K562 (cell line): Measurements from ENCODE around the gene TBCCD1. TPM values are rescaled to one million over a fixed set of nuclear protein-coding genes. Genes with fewer than 3 reads are reported as not detected.

ENCODE experiments used
- ATAC-seq: fragments of 200-7000 bp; cut with Tn5 transposase; 3 replicates; pipeline ENCODE4 v1.9.1; 2020; ENCODE audit warnings: moderate library complexity
- BruUV-seq: library from RNA; stranded (reverse); fragments of 400-500 nt; replicated peaks from 2 replicates; lab custom pipeline; 2021; lab: Mats Ljungman, UMichigan
- CTCF ChIA-PET: fragments of 300-600 bp; formaldehyde crosslinking; extraction: SDS; loops from one replicate; lab custom pipeline; 2021; ENCODE audit warnings: low intra/inter-chr PET ratio; lab: Yijun Ruan, JAX
- POLR2A ChIA-PET: fragments of 300-600, 350-650 bp; sonication (Branson Sonifier 250); formaldehyde crosslinking; extraction: SDS; loops from one replicate; lab custom pipeline; 2021; ENCODE audit warnings: antibody characterized with exemption, inconsistent platforms; lab: Yijun Ruan, JAX
- DNase-seq, 4 experiments: peaks; one replicate each; pipeline versions ENCODE4 v3.0.0 to v3.0.0-alpha.2; 2011 to 2018; ENCODE audit warnings: low spot score in 3 of 4, mixed read lengths in 3 of 4; ENCODE audit errors: extremely low read depth in 1 of 4
- FAIRE-seq: peaks from 2 replicates; lab custom pipeline; 2011; peaks lifted over from hg19 to GRCh38; lab: Jason Lieb, UNC
- H2AFZ ChIP-seq: 2 replicates; pipeline ENCODE4 v1.6.0; 2011; ENCODE audit warnings: low read depth, low read length, control low read depth, inconsistent platforms
- H3K27ac ChIP-seq: fragments of 200-600 bp; 3 replicates; pipeline ENCODE4 v1.8.0; 2011; ENCODE audit warnings: low read depth, mild to moderate bottlenecking, control low read depth, inconsistent platforms, low read length, moderate library complexity, mixed read lengths; ENCODE audit errors: extremely low read depth
- H3K27me3 ChIP-seq, 2 experiments: fragments of 300-600 bp in 1 of 2; 2 replicates in 1 of 2; 3 replicates in 1 of 2; pipeline versions ENCODE4 v1.6.0 to v1.8.0; 2011; ENCODE audit warnings: inconsistent platforms in 2 of 2, low read length in 2 of 2, mild to moderate bottlenecking in 1 of 2, mixed read lengths in 1 of 2, moderate library complexity in 1 of 2; ENCODE audit not compliant: control insufficient read depth in 2 of 2, insufficient read depth in 2 of 2
- H3K36me3 ChIP-seq: fragments of 300-600 bp; 3 replicates; pipeline ENCODE4 v1.8.0; 2011; ENCODE audit warnings: mild to moderate bottlenecking, low read length, inconsistent platforms; ENCODE audit not compliant: control insufficient read depth, insufficient read depth
- H3K4me1 ChIP-seq, 2 experiments: fragments of 200-600 bp in 1 of 2; replicated peaks in 1 of 2; 2 replicates in 1 of 2; 3 replicates in 1 of 2; pipeline versions ENCODE4 v1.5.1 to v1.8.0; 2011; ENCODE audit warnings: inconsistent platforms in 2 of 2, low read length in 2 of 2, mild to moderate bottlenecking in 1 of 2, mixed read lengths in 1 of 2, moderate library complexity in 1 of 2; ENCODE audit not compliant: control insufficient read depth in 2 of 2, insufficient read depth in 2 of 2
- H3K4me2 ChIP-seq: 2 replicates; pipeline ENCODE4 v1.6.1; 2011; ENCODE audit warnings: low read length, control low read depth, inconsistent platforms, mixed read lengths; ENCODE audit not compliant: insufficient read depth
- H3K4me3 ChIP-seq: fragments of 200-600 bp; sonication (generic), shearing (Covaris generic); 2 replicates; pipeline ENCODE4 v1.5.1; 2016; ENCODE audit warnings: control low read depth, inconsistent platforms
- H3K79me2 ChIP-seq: fragments of 200-600 bp; 3 replicates; pipeline ENCODE4 v1.8.0; 2011; ENCODE audit warnings: low read length, inconsistent platforms; ENCODE audit not compliant: control insufficient read depth, insufficient read depth
- H3K9ac ChIP-seq, 2 experiments: 2 replicates each; pipeline versions ENCODE4 v1.6.0 to v1.6.1; 2011; ENCODE audit warnings: low read depth in 2 of 2, low read length in 2 of 2, control low read depth in 1 of 2, inconsistent platforms in 1 of 2, mild to moderate bottlenecking in 1 of 2, mixed read lengths in 1 of 2; ENCODE audit not compliant: insufficient read depth in 1 of 2
- H3K9me1 ChIP-seq: one replicate; pipeline ENCODE4 v1.6.0; 2011; ENCODE audit warnings: inconsistent platforms, mild to moderate bottlenecking, low read length, moderate library complexity; ENCODE audit not compliant: control insufficient read depth, insufficient read depth
- H3K9me3 ChIP-seq: replicated peaks from 2 replicates; pipeline ENCODE4 v1.5.1; 2011; ENCODE audit warnings: low read depth, low read length, inconsistent platforms; ENCODE audit not compliant: control insufficient read depth, insufficient read depth
- H4K20me1 ChIP-seq: replicated peaks from 2 replicates; pipeline ENCODE4 v1.6.1; 2011; ENCODE audit warnings: low read length, inconsistent platforms, mixed read lengths; ENCODE audit not compliant: control insufficient read depth, insufficient read depth
- CSDE1 ChIP-seq, 2 experiments: fragments of 450-650 bp; IDR thresholded peaks; 2 replicates each; pipeline ENCODE4 v1.6.1; 2016; ENCODE audit warnings: mild to moderate bottlenecking in 1 of 2
- HCFC1 ChIP-seq: IDR thresholded peaks from 2 replicates; pipeline ENCODE4 v1.6.1; 2012; ENCODE audit warnings: low read depth, low read length, improper control_type of control experiment
- RB1 ChIP-seq: fragments of 450-650 bp; IDR thresholded peaks from 2 replicates; pipeline ENCODE4 v1.6.1; 2017; ENCODE audit warnings: low read depth, mild to moderate bottlenecking
- SMC3 ChIP-seq: conservative IDR thresholded peaks from 2 replicates; pipeline ENCODE4 v1.6.1; 2011; ENCODE audit warnings: low read depth, low read length, improper control_type of control experiment; ENCODE audit not compliant: insufficient read depth
- TARDBP ChIP-seq: fragments of 450-650 bp; IDR thresholded peaks from 2 replicates; pipeline ENCODE4 v1.6.1; 2016
- YY1 ChIP-seq, 3 experiments: IDR thresholded peaks; 2 replicates each; pipeline ENCODE4 v1.6.1; 2011; ENCODE audit warnings: low read length in 2 of 3, mild to moderate bottlenecking in 2 of 3, moderate library complexity in 2 of 3, borderline replicate concordance in 1 of 3, control low read depth in 1 of 3, low read depth in 1 of 3; ENCODE audit not compliant: insufficient read depth in 3 of 3, insufficient replicate concordance in 2 of 3, control insufficient read depth in 1 of 3, insufficient read length in 1 of 3; ENCODE audit errors: extremely low read depth in 1 of 3
- ZNF217 ChIP-seq: sonication (generic); formaldehyde crosslinking; IDR thresholded peaks from 2 replicates; pipeline ENCODE4 v1.8.0; 2022; ENCODE audit warnings: mild to moderate bottlenecking, missing genetic modification reagents
- ZNF551 ChIP-seq: fragments of 250-450 bp; sonication (Bioruptor Pico); IDR thresholded peaks from 2 replicates; pipeline ENCODE4 v1.5.0; 2021; ENCODE audit warnings: mild to moderate bottlenecking, moderate library complexity
- ZNF766 ChIP-seq: fragments of 200-800 bp; sonication (Bioruptor generic); conservative IDR thresholded peaks from 2 replicates; pipeline ENCODE4 v1.6.1; 2016; ENCODE audit warnings: missing genetic modification characterization, missing compliant biosample characterization
- WGBS: fragments of 100-300 bp; shearing (Covaris generic); methylation state at CpG from one replicate; pipeline ENCODE4 v1.1.6; 2016; ENCODE audit warnings: low coverage, mixed read lengths; ENCODE audit not compliant: insufficient coverage; ENCODE audit errors: missing lambda C conversion rate; 5-methylcytosine and 5-hydroxymethylcytosine counted together
- in situ Hi-C: fragments of 300-500 bp; cut with MboI; formaldehyde crosslinking; loops from 4 replicates; pipeline ENCODE4 v1.15.0; 2018; ENCODE audit warnings: inconsistent platforms, mixed read lengths
- intact Hi-C: fragments of 100-400 bp; cut with micrococcal nuclease; formaldehyde crosslinking; loops from 2 replicates; pipeline ENCODE4 v1.14.2; 2022
- polyA plus RNA-seq, 8 experiments: library from polyadenylated mRNA; depleted of rRNA in 4 of 8; stranded (reverse) in 5 of 8; unstranded in 3 of 8; fragments of >200 nt; fragmentation: Nextera tagmentation in 2 of 8; fragmentation: Illumina TruSeq in 1 of 8; extraction: Ambion mirVana in 2 of 8; extraction: Trizol in 1 of 8; gene quantifications; 2 replicates each; pipeline versions ENCODE4 v1.2.1 to v1.2.3, GENCODE V29; 2011 to 2014; ENCODE audit warnings: inconsistent platforms in 1 of 8, missing spikeins in 1 of 8
- total RNA-seq, 7 experiments: library from RNA; depleted of rRNA in 6 of 7; stranded (reverse); fragments of >200 nt in 6 of 7; fragmentation: Illumina TruSeq in 2 of 7; extraction: Trizol in 2 of 7; gene quantifications; 2 replicates each; pipeline versions ENCODE4 v1.2.1 to v1.2.3, GENCODE V29; 2011 to 2021; ENCODE audit warnings: low replicate concordance in 1 of 7
- TF ChIP-seq, protein P1 (sequence below): fragments of 250-450 bp; sonication (Bioruptor Pico); IDR thresholded peaks from 2 replicates; pipeline ENCODE4 v1.8.0; 2022; ENCODE audit warnings: moderate library complexity, mild to moderate bottlenecking, inconsistent platforms
- TF ChIP-seq, protein P2 (sequence below), 3 experiments: IDR thresholded peaks in 2 of 3; conservative IDR thresholded peaks in 1 of 3; 2 replicates each; pipeline ENCODE4 v1.5.1; 2011 to 2012; ENCODE audit warnings: low read length in 3 of 3, mild to moderate bottlenecking in 3 of 3, control low read depth in 2 of 3, improper control_type of control experiment in 1 of 3, inconsistent platforms in 1 of 3, low read depth in 1 of 3, mixed read lengths in 1 of 3, moderate library complexity in 1 of 3; ENCODE audit not compliant: insufficient read depth in 2 of 3
- TF ChIP-seq, protein P3 (sequence below): fragments of 250-450 bp; sonication (Bioruptor Pico); IDR thresholded peaks from 2 replicates; pipeline ENCODE4 v1.5.0; 2021; ENCODE audit warnings: mild to moderate bottlenecking, borderline replicate concordance
- TF ChIP-seq, protein P4 (sequence below): fragments of 450-650 bp; formaldehyde crosslinking; IDR thresholded peaks from 2 replicates; pipeline ENCODE4 v1.4.0; 2020; ENCODE audit warnings: mild to moderate bottlenecking, moderate library complexity

TBCCD1 gene
- total and polyA plus RNA-seq, 9 of the 15 experiments (the other 6 are each of a cell fraction or from before 2014, with no cell fraction given), result 17.7 to 31.1 (median 21.2) TPM

DNA sequence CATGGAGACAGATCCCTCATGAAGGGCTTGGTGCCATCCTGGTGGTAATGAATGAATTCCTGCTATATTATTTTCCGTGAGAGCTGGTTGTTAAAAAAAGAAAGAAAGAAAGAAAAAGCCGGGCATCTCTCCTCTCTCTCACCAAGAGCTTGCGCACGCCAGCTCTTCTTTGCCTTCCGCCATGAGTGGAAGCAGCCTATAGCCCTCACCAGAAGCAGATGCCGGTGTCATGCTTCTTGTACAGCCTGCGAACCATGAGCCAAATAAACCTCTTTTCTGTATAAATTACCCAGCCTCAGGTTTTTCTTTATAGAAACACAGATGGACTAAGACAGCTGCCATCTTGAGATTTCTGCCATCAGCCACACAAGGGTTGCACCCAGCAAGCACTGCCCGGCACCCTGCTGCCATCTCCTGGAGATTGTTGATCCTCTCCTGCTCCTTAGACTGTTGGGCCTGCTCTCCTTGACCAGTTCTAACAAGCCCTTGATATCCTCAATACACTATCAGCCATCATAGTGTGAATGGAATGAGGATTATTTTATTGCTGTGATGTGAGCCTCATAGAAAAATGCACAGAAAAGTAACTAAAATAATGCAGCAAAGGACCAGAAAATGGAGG is 42.2 kb upstream of the TBCCD1 start:
- H3K36me3 ChIP-seq, result no peaks in the 10 kb centered on the region
- POLR2A ChIA-PET, result interaction anchor here (0.6 to 3.4 kb wide), 3 partner anchors 9 to 174 kb away, joined by 3 to 17 read pairs (median 3); partner anchors contain the start of gene EIF4A2
- H3K27ac ChIP-seq, result no peak overlapping the region
- H3K4me1 ChIP-seq, result peaks cover 0 to 9% of the 10 kb centered on the region in 2 experiments; a peak in 2 of 5 replicates
- CTCF ChIA-PET, result no interaction called here
- no peaks in the 10 kb centered on the region for H4K20me1 ChIP-seq
- no TSS peak for BruUV-seq
- ATAC-seq (peak; percentile 94), DNase-seq (peak in 2 of 4 experiments; percentile 35 to 43), FAIRE-seq (peak; percentile 67)
- in situ Hi-C loops (no loop called here), intact Hi-C loops (loop anchor here (1.0 to 5.0 kb wide), 2 partner anchors 20 to 627 kb away; no protein-coding TSS in a partner anchor)
- no peak overlapping the region for H3K9ac ChIP-seq
- H3K9me3 ChIP-seq, result no peaks in the 10 kb centered on the region
- WGBS, result 41% methylated on average over 6 of the region's 8 CpGs
- peaks cover 0 to 18% of the 10 kb centered on the region in 2 experiments; a peak in 4 of 5 replicates for H3K27me3 ChIP-seq
- no peaks in the 10 kb centered on the region for H3K79me2 ChIP-seq
- H3K4me2 ChIP-seq, result no peak overlapping the region
- H3K9me1 ChIP-seq, result no peaks in the 10 kb centered on the region
- H3K4me3 ChIP-seq, result no peak overlapping the region
- H2AFZ ChIP-seq, result no peak overlapping the region
- peak; percentile 42; the same call in 1 of the 2 replicates for TF ChIP-seq RB1
- TF ChIP-seq CSDE1 (IDR thresholded peaks at IDR 0.05), result no peak
- 0 out of 2 replicates have a peak, but pooled peaks have one; percentile 21 for TF ChIP-seq SMC3
- TF ChIP-seq YY1 (IDR thresholded peaks at IDR 0.05; ENCODE audit: borderline replicate concordance in 1 of 3, control insufficient read depth in 1 of 3, extremely low read depth in 1 of 3, insufficient read depth in 3 of 3, insufficient read length in 1 of 3, insufficient replicate concordance in 2 of 3, low read depth in 1 of 3, low read length in 2 of 3), result peak in 1 of 3 experiments; percentile 49
- no peak for TF ChIP-seq ZNF217 (CRISPR knock-in tag)
- TF ChIP-seq, protein P1, sequence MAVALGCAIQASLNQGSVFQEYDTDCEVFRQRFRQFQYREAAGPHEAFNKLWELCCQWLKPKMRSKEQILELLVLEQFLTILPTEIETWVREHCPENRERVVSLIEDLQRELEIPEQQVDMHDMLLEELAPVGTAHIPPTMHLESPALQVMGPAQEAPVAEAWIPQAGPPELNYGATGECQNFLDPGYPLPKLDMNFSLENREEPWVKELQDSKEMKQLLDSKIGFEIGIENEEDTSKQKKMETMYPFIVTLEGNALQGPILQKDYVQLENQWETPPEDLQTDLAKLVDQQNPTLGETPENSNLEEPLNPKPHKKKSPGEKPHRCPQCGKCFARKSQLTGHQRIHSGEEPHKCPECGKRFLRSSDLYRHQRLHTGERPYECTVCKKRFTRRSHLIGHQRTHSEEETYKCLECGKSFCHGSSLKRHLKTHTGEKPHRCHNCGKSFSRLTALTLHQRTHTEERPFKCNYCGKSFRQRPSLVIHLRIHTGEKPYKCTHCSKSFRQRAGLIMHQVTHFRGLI (CRISPR knock-in tag), result no peak
- TF ChIP-seq, protein P2, sequence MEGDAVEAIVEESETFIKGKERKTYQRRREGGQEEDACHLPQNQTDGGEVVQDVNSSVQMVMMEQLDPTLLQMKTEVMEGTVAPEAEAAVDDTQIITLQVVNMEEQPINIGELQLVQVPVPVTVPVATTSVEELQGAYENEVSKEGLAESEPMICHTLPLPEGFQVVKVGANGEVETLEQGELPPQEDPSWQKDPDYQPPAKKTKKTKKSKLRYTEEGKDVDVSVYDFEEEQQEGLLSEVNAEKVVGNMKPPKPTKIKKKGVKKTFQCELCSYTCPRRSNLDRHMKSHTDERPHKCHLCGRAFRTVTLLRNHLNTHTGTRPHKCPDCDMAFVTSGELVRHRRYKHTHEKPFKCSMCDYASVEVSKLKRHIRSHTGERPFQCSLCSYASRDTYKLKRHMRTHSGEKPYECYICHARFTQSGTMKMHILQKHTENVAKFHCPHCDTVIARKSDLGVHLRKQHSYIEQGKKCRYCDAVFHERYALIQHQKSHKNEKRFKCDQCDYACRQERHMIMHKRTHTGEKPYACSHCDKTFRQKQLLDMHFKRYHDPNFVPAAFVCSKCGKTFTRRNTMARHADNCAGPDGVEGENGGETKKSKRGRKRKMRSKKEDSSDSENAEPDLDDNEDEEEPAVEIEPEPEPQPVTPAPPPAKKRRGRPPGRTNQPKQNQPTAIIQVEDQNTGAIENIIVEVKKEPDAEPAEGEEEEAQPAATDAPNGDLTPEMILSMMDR (IDR thresholded peaks at IDR 0.05 in 2 of 3, conservative IDR thresholded peaks at IDR 0.05 in 1 of 3; ENCODE audit: insufficient read depth in 2 of 3, low read depth in 1 of 3, low read length in 3 of 3), result peak; percentile 51 to 69 (median 59)
- no peak for TF ChIP-seq TARDBP
- 0 out of 2 replicates have a peak, but pooled peaks have one; percentile 22 for TF ChIP-seq HCFC1
- no peak for TF ChIP-seq ZNF551 (CRISPR knock-in tag)
- TF ChIP-seq, protein P3, sequence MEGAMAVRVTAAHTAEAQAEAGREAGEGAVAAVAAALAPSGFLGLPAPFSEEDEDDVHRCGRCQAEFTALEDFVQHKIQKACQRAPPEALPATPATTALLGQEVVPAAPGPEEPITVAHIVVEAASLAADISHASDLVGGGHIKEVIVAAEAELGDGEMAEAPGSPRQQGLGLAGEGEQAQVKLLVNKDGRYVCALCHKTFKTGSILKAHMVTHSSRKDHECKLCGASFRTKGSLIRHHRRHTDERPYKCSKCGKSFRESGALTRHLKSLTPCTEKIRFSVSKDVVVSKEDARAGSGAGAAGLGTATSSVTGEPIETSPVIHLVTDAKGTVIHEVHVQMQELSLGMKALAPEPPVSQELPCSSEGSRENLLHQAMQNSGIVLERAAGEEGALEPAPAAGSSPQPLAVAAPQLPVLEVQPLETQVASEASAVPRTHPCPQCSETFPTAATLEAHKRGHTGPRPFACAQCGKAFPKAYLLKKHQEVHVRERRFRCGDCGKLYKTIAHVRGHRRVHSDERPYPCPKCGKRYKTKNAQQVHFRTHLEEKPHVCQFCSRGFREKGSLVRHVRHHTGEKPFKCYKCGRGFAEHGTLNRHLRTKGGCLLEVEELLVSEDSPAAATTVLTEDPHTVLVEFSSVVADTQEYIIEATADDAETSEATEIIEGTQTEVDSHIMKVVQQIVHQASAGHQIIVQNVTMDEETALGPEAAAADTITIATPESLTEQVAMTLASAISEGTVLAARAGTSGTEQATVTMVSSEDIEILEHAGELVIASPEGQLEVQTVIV, result no peak
- peak; percentile 78 for TF ChIP-seq ZNF766 (CRISPR knock-in tag)
- TF ChIP-seq, protein P4, sequence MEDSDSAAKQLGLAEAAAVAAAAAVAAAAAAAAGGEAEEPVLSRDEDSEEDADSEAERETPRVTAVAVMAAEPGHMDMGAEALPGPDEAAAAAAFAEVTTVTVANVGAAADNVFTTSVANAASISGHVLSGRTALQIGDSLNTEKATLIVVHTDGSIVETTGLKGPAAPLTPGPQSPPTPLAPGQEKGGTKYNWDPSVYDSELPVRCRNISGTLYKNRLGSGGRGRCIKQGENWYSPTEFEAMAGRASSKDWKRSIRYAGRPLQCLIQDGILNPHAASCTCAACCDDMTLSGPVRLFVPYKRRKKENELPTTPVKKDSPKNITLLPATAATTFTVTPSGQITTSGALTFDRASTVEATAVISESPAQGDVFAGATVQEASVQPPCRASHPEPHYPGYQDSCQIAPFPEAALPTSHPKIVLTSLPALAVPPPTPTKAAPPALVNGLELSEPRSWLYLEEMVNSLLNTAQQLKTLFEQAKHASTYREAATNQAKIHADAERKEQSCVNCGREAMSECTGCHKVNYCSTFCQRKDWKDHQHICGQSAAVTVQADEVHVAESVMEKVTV (CRISPR knock-in tag), result peak; percentile 60
